ENCODE results near the gene IARS1. TPM values are rescaled to one million over a fixed set of nuclear protein-coding genes. Genes with fewer than 3 reads are reported as not detected.

IARS1 gene
- total and polyA plus RNA-seq, 2 of the 8 experiments (the other 6 are each of a cell fraction or from before 2014, with no cell fraction given) = 74.9 to 243 TPM

DNA sequence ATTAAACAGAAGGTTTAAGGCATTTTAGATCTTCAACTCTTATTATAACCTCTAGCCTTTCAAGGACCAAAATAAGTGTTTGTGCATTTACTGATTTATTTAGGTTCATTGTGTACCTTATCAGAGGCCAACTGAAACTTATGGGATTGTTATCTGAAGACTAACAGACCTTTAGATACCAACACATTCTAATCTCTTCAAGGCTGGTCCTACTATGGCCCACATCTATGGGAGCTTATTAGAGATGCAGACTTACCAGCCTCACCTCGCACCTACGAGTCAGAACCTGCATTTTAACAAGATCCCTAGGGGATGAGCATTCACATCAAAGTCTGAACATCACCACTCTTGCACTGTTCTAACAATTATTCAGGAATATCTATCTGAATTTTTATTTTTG lies 1.9 kb downstream of the IARS1 start:
- H3K4me1 ChIP-seq (replicated peaks in 1 of 4; ENCODE audit: control insufficient read depth in 3 of 4, insufficient read depth in 4 of 4, low read length in 3 of 4) = peaks cover 0 to 3% (median 2%) of the 10 kb centered on the region in 4 experiments; a peak in 3 of 7 replicates
- no peak overlapping the region for H3K18ac ChIP-seq (ENCODE audit: extremely low read depth, low read length)
- H3K4me3 ChIP-seq (ENCODE audit: extremely low read depth in 1 of 4, insufficient read depth in 2 of 4, low read depth in 3 of 4, low read length in 4 of 4) = peak overlapping the region in 2 of 4 experiments; percentile 25 to 91; a peak in 3 of 8 replicates
- peaks cover 2 to 42% (median 15%) of the 10 kb centered on the region in 4 experiments; a peak in 6 of 8 replicates for H3K36me3 ChIP-seq (ENCODE audit: control insufficient read depth in 2 of 4, insufficient read depth in 4 of 4, low read length in 3 of 4)
- H2BK120ac ChIP-seq (replicated peaks; ENCODE audit: low read depth, low read length) = no peak overlapping the region
- DNase-seq (ENCODE audit: low read depth in 1 of 2, low spot score in 2 of 2) = no peak
- peaks cover 0 to 2% of the 10 kb centered on the region in 2 experiments for H4K20me1 ChIP-seq (replicated peaks in 1 of 2; ENCODE audit: control insufficient read depth in 1 of 2, insufficient read depth in 2 of 2, low read length in 2 of 2)
- H3K79me1 ChIP-seq (ENCODE audit: low read depth, low read length) = peaks cover 6% of the 10 kb centered on the region
- H2BK20ac ChIP-seq (ENCODE audit: low read length) = no peak overlapping the region
- no peak overlapping the region for H2AK5ac ChIP-seq (ENCODE audit: low read depth, low read length)
- no peaks in the 10 kb centered on the region for H3K27me3 ChIP-seq (replicated peaks in 1 of 4; ENCODE audit: control insufficient read depth in 3 of 4, extremely low read depth in 1 of 4, insufficient read depth in 3 of 4, low read length in 3 of 4)
- H4K91ac ChIP-seq (replicated peaks; ENCODE audit: insufficient read length, low read length) = no peak overlapping the region
- H3K4me2 ChIP-seq (ENCODE audit: insufficient read depth in 1 of 2, low read depth in 2 of 2, low read length in 2 of 2) = peak overlapping the region; percentile 95 to 97; a peak in 2 of 4 replicates
- H4K8ac ChIP-seq (ENCODE audit: extremely low read depth, insufficient read depth, low read length) = no peak overlapping the region
- H2BK12ac ChIP-seq (ENCODE audit: low read depth, low read length) = no peak overlapping the region
- H2AFZ ChIP-seq (ENCODE audit: low read length) = no peak overlapping the region
- no peak overlapping the region for H2BK5ac ChIP-seq (ENCODE audit: low read depth, low read length)
- no peak overlapping the region for H2BK15ac ChIP-seq (ENCODE audit: low read length)
- peaks cover 21 to 68% of the 10 kb centered on the region in 2 experiments for H3K79me2 ChIP-seq (ENCODE audit: control insufficient read depth in 1 of 2, insufficient read depth in 2 of 2, low read length in 2 of 2)
- H3K56ac ChIP-seq (replicated peaks; ENCODE audit: insufficient read length, low read depth, low read length) = no peak overlapping the region
- no peak overlapping the region for H3K23ac ChIP-seq (ENCODE audit: insufficient read length)
- no peak overlapping the region for H3K14ac ChIP-seq (ENCODE audit: insufficient read length)
- H3K23me2 ChIP-seq (ENCODE audit: low read depth, low read length) = peaks cover 5% of the 10 kb centered on the region
- 91% methylated on average over 2 of the region's 2 CpGs; no CpG with 5 or more reads in 1 of the 2 experiments for WGBS, 2 experiments (ENCODE audit: extremely low coverage in 1 of 2, insufficient coverage in 1 of 2, insufficient read length in 1 of 2, insufficient replicate concordance in 2 of 2, low coverage in 1 of 2, low lambda C conversion rate in 2 of 2, missing lambda C conversion rate in 1 of 2)
- POLR2A ChIA-PET (ENCODE audit: partially characterized antibody) = interaction anchor here (0.6 to 6.3 kb wide), 19 partner anchors 8 to 156 kb away, joined by 3 to 87 read pairs (median 5); partner anchors contain the start of genes CENPP and NOL8
- H3K4ac ChIP-seq (replicated peaks; ENCODE audit: insufficient read length, low read depth, low read length) = no peak overlapping the region
- no peak for FAIRE-seq
- CTCF ChIA-PET (ENCODE audit: partially characterized antibody) = interaction anchor here (0.6 to 0.8 kb wide), 2 partner anchors 15 to 152 kb away, joined by 3 read pairs; no protein-coding TSS in a partner anchor
- H3K27ac ChIP-seq (ENCODE audit: low read depth, low read length) = no peak overlapping the region
- H3K9ac ChIP-seq (replicated peaks in 1 of 4; ENCODE audit: extremely low read depth in 1 of 4, low read depth in 3 of 4, low read length in 3 of 4) = no peak overlapping the region
- H4K5ac ChIP-seq (ENCODE audit: insufficient read length, low read depth, low read length) = no peak overlapping the region
- no peaks in the 10 kb centered on the region for H3K9me3 ChIP-seq (ENCODE audit: insufficient read depth in 2 of 2, low read depth in 1 of 2, low read length in 1 of 2)
- TF ChIP-seq BACH1 (IDR thresholded peaks at IDR 0.05; ENCODE audit: low read length) = no peak
- TF ChIP-seq EGR1 (IDR thresholded peaks at IDR 0.05; ENCODE audit: borderline replicate concordance, low read depth, low read length) = no peak
- TF ChIP-seq RBBP5 (IDR thresholded peaks at IDR 0.05; ENCODE audit: borderline replicate concordance, low read depth, low read length) = no peak
- no peak for TF ChIP-seq EP300 (IDR thresholded peaks at IDR 0.05; ENCODE audit: borderline replicate concordance in 1 of 2, low read depth in 2 of 2, low read length in 2 of 2)
- no peak for TF ChIP-seq KDM4A (IDR thresholded peaks at IDR 0.05; ENCODE audit: low read depth, low read length, severe bottlenecking)
- no peak for TF ChIP-seq POLR2A (IDR thresholded peaks at IDR 0.05; ENCODE audit: control extremely low read depth in 1 of 2, low read depth in 2 of 2, low read length in 2 of 2)
- no peak for TF ChIP-seq EZH2 (IDR thresholded peaks at IDR 0.05; ENCODE audit: low read depth, low read length, severe bottlenecking)
- TF ChIP-seq JUND (IDR thresholded peaks at IDR 0.05; ENCODE audit: low read length) = no peak
- no peak for TF ChIP-seq HDAC2 (IDR thresholded peaks at IDR 0.05; ENCODE audit: borderline replicate concordance in 1 of 2, low read depth in 2 of 2, low read length in 2 of 2)
- TF ChIP-seq NRF1 (IDR thresholded peaks at IDR 0.05; ENCODE audit: low read depth, low read length) = no peak
- no peak for TF ChIP-seq SP1 (IDR thresholded peaks at IDR 0.05; ENCODE audit: low read depth, low read length)
- TF ChIP-seq CBX5 (IDR thresholded peaks at IDR 0.05; ENCODE audit: low read depth, low read length) = no peak
- TF ChIP-seq ATF3 (IDR thresholded peaks at IDR 0.05; ENCODE audit: insufficient read depth, low read depth, low read length) = no peak
